ENCODE results near the gene HTR1E.

- no peak for TF ChIP-seq TAF1 (IDR thresholded peaks at IDR 0.05; ENCODE audit: low read depth)
- no peak for TF ChIP-seq RAD21 (IDR thresholded peaks at IDR 0.05; ENCODE audit: low read depth)
- no peak for TF ChIP-seq TEAD4 (IDR thresholded peaks at IDR 0.05)
- TF ChIP-seq REST (IDR thresholded peaks at IDR 0.05; ENCODE audit: low read depth), result no peak
These were observed 103.4 kb downstream of the HTR1E start for GRCh38 chr6:87040729-87041128.

All from Ishikawa (cell line).